Activated B cell treated with CpG ODN at 0.5 μM for 24 hours (primary cell): Measurements from ENCODE around the gene EBF3. TPM values are rescaled to one million over a fixed set of nuclear protein-coding genes. Genes with fewer than 3 reads are reported as not detected.

Source experiments
- ATAC-seq: fragments of 200-7000 bp; cut with Tn5 transposase; one replicate; pipeline ENCODE4 v1.10.0; 2021; ENCODE audit warnings: low read depth, mild to moderate bottlenecking, moderate library complexity
- CTCF ChIA-PET: fragments of 350-600 bp; sonication (Branson Sonifier 250); formaldehyde crosslinking; loops from one replicate; lab custom pipeline; 2021; ENCODE audit warnings: antibody characterized with exemption; lab: Charles Lee
- POLR2A ChIA-PET: fragments of 350-600 bp; sonication (Branson Sonifier 250); formaldehyde crosslinking; loops from one replicate; lab custom pipeline; 2021; ENCODE audit warnings: antibody characterized with exemption; lab: Charles Lee
- DNase-seq: peaks from one replicate; pipeline ENCODE4 v3.0.0; 2022
- H3K27ac Mint-ChIP-seq: one replicate; pipeline ENCODE4 v1.8.0; 2020; ENCODE audit warnings: mixed read lengths
- H3K27me3 Mint-ChIP-seq: one replicate; pipeline ENCODE4 v1.8.0; 2021; ENCODE audit warnings: mixed read lengths
- H3K36me3 Mint-ChIP-seq: one replicate; pipeline ENCODE4 v1.8.0; 2021; ENCODE audit warnings: low read depth, mixed read lengths
- H3K4me1 Mint-ChIP-seq: one replicate; pipeline ENCODE4 v1.8.0; 2021; ENCODE audit warnings: mixed read lengths
- H3K4me3 Mint-ChIP-seq: one replicate; pipeline ENCODE4 v1.8.0; 2020; ENCODE audit warnings: mild to moderate bottlenecking, mixed read lengths
- H3K9me3 Mint-ChIP-seq: one replicate; pipeline ENCODE4 v1.8.0; 2020; ENCODE audit warnings: mixed read lengths
- intact Hi-C: fragments of 100-400 bp; cut with micrococcal nuclease; formaldehyde crosslinking; loops from one replicate; pipeline ENCODE4 v1.15.1; 2024
- total RNA-seq: library from RNA; stranded (reverse); gene quantifications from 2 replicates; pipeline ENCODE4 v1.2.3, GENCODE V29; 2022
- TF ChIP-seq, protein P1 (sequence below): fragments of 200-600 bp; IDR thresholded peaks from one replicate; pipeline ENCODE4 v1.8.0; 2022; ENCODE audit warnings: antibody characterized with exemption, mild to moderate bottlenecking

Gene EBF3
- total RNA-seq, 1 donor from 2014 or later, result not detected

DNA sequence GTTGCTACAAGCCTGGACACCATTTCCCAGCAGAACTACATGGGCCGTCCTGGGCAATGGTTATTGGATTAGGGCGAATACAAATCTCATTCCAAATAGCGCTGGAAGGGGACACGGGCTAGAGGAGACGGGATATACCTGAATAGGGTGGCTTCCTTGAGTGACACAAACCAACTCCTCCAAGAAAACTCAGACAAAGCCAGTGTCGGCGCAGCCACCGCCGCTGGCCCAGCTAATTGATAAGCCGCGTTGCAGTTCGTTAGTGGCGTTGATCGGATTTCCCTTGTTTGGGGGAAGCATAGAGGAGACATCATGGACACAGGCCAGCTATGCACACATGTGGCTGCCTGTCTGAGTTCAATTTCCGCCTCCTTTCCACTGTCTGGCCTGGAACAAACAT, 55.7 kb downstream of the EBF3 start:
- H3K4me1 Mint-ChIP-seq, result no peaks in the 10 kb centered on the region
- ChIA-PET POLR2A (no interaction called here), CTCF (no interaction called here)
- TF ChIP-seq, protein P1, sequence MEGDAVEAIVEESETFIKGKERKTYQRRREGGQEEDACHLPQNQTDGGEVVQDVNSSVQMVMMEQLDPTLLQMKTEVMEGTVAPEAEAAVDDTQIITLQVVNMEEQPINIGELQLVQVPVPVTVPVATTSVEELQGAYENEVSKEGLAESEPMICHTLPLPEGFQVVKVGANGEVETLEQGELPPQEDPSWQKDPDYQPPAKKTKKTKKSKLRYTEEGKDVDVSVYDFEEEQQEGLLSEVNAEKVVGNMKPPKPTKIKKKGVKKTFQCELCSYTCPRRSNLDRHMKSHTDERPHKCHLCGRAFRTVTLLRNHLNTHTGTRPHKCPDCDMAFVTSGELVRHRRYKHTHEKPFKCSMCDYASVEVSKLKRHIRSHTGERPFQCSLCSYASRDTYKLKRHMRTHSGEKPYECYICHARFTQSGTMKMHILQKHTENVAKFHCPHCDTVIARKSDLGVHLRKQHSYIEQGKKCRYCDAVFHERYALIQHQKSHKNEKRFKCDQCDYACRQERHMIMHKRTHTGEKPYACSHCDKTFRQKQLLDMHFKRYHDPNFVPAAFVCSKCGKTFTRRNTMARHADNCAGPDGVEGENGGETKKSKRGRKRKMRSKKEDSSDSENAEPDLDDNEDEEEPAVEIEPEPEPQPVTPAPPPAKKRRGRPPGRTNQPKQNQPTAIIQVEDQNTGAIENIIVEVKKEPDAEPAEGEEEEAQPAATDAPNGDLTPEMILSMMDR, result no peak
- ATAC-seq (no peak), DNase-seq (no peak)
- intact Hi-C loops, result no loop called here
- no peaks in the 10 kb centered on the region for H3K27me3 Mint-ChIP-seq
- no peaks in the 10 kb centered on the region for H3K36me3 Mint-ChIP-seq
- no peak overlapping the region for H3K4me3 Mint-ChIP-seq
- H3K9me3 Mint-ChIP-seq, result no peaks in the 10 kb centered on the region
- H3K27ac Mint-ChIP-seq, result no peak overlapping the region

DNA sequence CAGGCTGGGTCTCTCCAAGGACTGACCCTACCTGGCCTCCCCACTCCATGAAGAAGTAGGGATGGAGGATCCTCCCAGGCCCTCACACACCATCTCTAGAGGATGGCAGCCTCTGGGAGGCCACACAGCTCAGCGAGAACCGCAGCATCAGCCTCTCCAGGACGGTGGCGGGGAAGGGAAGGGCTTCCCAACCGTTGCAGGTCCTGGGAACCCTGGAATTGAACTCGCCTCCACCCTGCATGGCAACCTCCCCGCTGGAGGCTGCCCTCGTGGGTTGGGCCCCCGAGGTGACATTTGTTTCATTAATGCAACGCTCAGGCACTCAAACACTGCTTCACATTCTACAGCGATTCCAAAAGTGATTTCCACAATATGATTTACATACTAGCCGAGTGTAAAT, 58.5 kb downstream of the EBF3 start:
- ATAC-seq (no peak), DNase-seq (no peak)
- H3K4me1 Mint-ChIP-seq, result no peaks in the 10 kb centered on the region
- no peak overlapping the region for H3K27ac Mint-ChIP-seq
- H3K4me3 Mint-ChIP-seq, result no peak overlapping the region
- TF ChIP-seq, protein P1, result no peak
- CTCF ChIA-PET, result no interaction called here
- H3K36me3 Mint-ChIP-seq, result no peaks in the 10 kb centered on the region
- H3K9me3 Mint-ChIP-seq, result no peaks in the 10 kb centered on the region
- POLR2A ChIA-PET, result no interaction called here
- intact Hi-C loops, result no loop called here
- H3K27me3 Mint-ChIP-seq, result no peaks in the 10 kb centered on the region

DNA sequence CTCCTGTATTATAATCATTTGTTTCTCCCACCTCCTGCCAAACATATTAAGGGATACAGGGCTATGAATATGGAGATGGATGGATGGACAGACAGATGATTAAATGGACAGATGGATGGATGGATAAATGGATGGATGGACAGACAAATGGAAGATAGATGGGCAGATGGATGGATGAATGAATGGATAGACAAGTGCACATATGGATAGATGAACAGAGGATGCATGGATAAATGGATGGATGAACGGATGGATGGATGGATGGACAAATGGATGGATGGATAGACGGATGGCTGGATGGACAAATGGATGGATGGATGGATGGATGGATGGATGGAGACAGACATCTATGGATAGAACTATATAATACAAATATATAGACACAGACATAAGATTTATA, 59.8 kb downstream of the EBF3 start:
- ChIA-PET CTCF (no interaction called here), POLR2A (no interaction called here)
- no peak for DNase-seq
- no peak for ATAC-seq
- no peaks in the 10 kb centered on the region for H3K4me1 Mint-ChIP-seq
- intact Hi-C loops, result no loop called here
- no peaks in the 10 kb centered on the region for H3K27me3 Mint-ChIP-seq
- H3K27ac Mint-ChIP-seq, result no peak overlapping the region
- no peaks in the 10 kb centered on the region for H3K36me3 Mint-ChIP-seq
- TF ChIP-seq, protein P1, result no peak
- no peaks in the 10 kb centered on the region for H3K9me3 Mint-ChIP-seq
- H3K4me3 Mint-ChIP-seq, result no peak overlapping the region

DNA sequence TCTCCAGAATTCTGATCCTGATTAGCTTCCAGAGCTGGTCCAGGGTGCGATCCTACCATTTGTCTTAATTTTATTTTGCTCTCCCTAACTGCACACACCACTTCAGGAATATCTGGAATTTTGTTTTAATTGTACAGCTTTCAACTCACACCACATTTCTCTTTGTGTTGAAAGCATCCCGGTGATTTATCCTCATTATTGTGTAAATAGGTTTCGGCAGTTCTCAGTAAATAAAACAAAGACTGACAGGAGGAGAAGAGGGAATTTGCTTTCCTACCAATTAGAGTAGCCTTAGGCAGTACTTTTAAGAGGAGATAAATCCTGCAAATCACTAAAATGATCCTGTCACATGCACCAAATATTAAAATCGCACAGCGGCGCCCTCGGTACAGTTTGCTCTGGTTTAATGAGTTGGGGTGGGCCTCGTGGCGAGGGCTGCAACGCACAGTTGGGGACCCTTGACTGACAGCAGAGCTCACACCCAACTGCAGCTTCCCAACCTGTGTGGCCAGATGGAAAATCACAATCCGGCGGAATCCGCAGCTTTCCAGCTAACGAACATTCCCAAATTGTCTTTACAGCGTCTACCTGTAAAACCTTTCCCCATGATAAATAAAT, 62.6 kb downstream of the EBF3 start:
- ATAC-seq (no peak), DNase-seq (no peak)
- Mint-ChIP-seq H3K9me3 (no peaks in the 10 kb centered on the region), H3K4me3 (no peak overlapping the region), H3K4me1 (no peaks in the 10 kb centered on the region), H3K27me3 (no peaks in the 10 kb centered on the region), H3K27ac (no peak overlapping the region), H3K36me3 (no peaks in the 10 kb centered on the region)
- POLR2A ChIA-PET, result no interaction called here
- intact Hi-C loops, result no loop called here
- CTCF ChIA-PET, result no interaction called here
- TF ChIP-seq, protein P1, result no peak

DNA sequence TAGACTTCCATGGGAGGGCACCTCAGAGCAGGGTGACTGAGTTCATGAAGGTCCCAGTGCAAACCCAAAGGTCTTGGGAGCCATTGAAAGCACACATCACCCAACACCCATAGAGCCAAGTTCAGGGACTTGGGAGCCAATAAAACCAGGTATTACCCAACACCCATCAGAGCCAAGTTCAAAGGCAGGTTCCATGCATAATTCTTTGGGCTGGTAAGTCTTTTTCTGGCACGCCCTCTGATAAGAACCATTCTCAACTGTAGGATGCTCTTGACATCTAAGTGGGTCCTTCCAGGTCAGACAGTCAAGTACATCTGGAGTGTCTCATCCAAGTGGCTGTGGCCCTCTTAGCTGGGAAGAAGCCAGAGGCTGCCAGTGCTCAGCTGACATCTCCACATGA, 63.2 kb downstream of the EBF3 start:
- ATAC-seq, result no peak
- intact Hi-C loops, result no loop called here
- H3K36me3 Mint-ChIP-seq, result no peaks in the 10 kb centered on the region
- H3K27ac Mint-ChIP-seq, result no peak overlapping the region
- H3K9me3 Mint-ChIP-seq, result no peaks in the 10 kb centered on the region
- no peak for DNase-seq
- POLR2A ChIA-PET, result no interaction called here
- H3K4me3 Mint-ChIP-seq, result no peak overlapping the region
- CTCF ChIA-PET, result no interaction called here
- TF ChIP-seq, protein P1, result no peak
- H3K4me1 Mint-ChIP-seq, result no peaks in the 10 kb centered on the region
- H3K27me3 Mint-ChIP-seq, result no peaks in the 10 kb centered on the region
